ENCODE data around the gene ECE1.
"Not testable (repeated sequence)": the region's sequence is repeated elsewhere in the genome, so short reads cannot be mapped to it uniquely, and the experiment has no call there.

- not testable (repeated sequence) for TF ChIP-seq CTCF, POLR2A (IDR thresholded peaks at IDR 0.05)
Observed at GRCh38 chr1:21228224-21228623, 62.0 kb downstream of the ECE1 start.
